Placental epithelial cell (primary cell): Measurements from ENCODE around the gene GADD45A. TPM values are rescaled to one million over a fixed set of nuclear protein-coding genes. Genes with fewer than 3 reads are reported as not detected.

Experiments used
- small RNA-seq: library from RNA; depleted of rRNA; stranded (forward); fragments of <200 nt; gene quantifications from one replicate; pipeline ENCODE3, GENCODE V24; 2012
- total RNA-seq: library from RNA; depleted of rRNA; stranded (reverse); fragments of >200 nt; gene quantifications from 2 replicates; pipeline ENCODE4 v1.2.3, GENCODE V29; 2012

Gene GADD45A, protein sequence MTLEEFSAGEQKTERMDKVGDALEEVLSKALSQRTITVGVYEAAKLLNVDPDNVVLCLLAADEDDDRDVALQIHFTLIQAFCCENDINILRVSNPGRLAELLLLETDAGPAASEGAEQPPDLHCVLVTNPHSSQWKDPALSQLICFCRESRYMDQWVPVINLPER
- total RNA-seq, result 43.2 and 45.1 TPM in 2 replicates

GRCh38 chr1:67685067-67685557 is at the start of gene GADD45A:
GADD45A (plus strand) TSS chr1:67685201; CDS start chr1:67685495, 294 bp downstream.

Small RNAs within 50 kb of the gene (small RNA-seq; reads per million reads assigned to genes)
- gene RN7SL392P, result not detected

Other genes starting within 250 kb of the GADD45A start
- 45.9 and 99.9 TPM in 2 replicates for gene GNG12, start 148.3 kb downstream of the GADD45A start, total RNA-seq